HG03521 (cell line): ENCODE results near the gene RBFOX1.

Experiments
- ATAC-seq: cut with Tn5 transposase; IDR thresholded peaks from one replicate; pipeline ENCODE4 v1.9.1; 2021; ENCODE audit warnings: mild to moderate bottlenecking, moderate library complexity; ENCODE audit not compliant: unreplicated experiment

RBFOX1 gene

GRCh38 chr16:7404217-7404616 is 71.6 kb downstream of the RBFOX1 start:
- no peak for ATAC-seq

GRCh38 chr16:7405166-7405565 is 72.5 kb downstream of the RBFOX1 start:
- no peak for ATAC-seq

- ATAC-seq, result no peak
These were observed 76.2 kb downstream of the RBFOX1 start for GRCh38 chr16:7408700-7409365.

DNA sequence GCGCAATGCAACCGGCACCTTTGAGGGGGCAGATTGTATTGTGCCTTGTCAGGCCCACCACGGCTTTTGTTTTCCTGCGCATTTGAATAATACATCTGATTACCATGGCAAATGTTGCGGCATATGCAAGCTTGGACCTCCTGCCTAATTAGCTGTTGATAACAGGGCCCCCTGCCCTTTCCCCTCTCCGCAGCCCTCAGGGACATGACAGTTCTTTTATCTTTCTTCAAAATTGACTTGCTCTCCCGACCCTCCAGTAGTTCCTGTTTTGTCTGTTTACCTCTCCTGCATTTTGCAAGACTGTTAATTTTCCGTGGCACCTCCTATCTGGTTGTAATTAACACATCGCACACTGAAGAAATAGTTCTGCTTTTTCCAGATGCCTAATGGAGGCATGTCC is 86.8 kb downstream of the RBFOX1 start:
- ATAC-seq, result no peak

GRCh38 chr16:7420079-7420478 is 87.4 kb downstream of the RBFOX1 start:
- ATAC-seq, result no peak

DNA sequence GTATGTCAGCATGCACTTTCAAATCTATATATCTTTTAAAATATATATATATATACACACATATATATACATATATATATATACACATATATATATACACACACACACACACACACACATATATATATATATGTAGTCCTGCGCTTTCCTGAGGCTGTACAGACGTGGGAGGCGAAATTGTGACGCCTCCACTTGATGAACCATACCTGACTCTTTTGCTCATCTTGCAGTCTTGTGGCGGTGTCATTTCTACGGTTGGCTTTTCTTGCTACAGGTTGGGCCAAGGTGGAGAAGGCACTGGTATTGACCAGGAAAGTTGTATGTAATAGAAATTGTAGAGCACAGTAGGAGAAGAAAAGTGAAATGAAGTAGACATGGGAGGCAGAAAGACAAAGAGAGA is 88.2 kb downstream of the RBFOX1 start:
- ATAC-seq, result no peak

DNA sequence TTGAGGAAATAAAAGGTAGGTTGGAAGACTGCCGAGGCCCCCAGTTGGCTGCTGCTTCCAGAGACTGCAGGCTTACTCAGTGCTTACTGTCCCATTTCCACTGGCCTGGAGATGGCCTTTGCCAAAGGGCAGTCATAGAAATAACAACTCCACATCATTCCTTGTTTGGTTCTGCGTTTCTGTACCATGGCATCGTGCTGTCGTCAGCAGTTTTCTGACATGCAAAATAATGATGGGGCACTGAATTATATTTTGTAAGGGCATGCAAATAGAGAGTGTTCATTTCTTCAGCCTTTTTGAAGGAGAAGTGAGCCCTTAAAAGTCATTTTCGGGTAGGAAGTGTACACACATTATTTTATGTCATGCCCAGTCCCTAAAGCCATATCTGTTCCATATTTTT is 88.9 kb downstream of the RBFOX1 start:
- ATAC-seq, result no peak

- no peak for ATAC-seq
These were observed 89.6 kb downstream of the RBFOX1 start for GRCh38 chr16:7422036-7422888.

DNA sequence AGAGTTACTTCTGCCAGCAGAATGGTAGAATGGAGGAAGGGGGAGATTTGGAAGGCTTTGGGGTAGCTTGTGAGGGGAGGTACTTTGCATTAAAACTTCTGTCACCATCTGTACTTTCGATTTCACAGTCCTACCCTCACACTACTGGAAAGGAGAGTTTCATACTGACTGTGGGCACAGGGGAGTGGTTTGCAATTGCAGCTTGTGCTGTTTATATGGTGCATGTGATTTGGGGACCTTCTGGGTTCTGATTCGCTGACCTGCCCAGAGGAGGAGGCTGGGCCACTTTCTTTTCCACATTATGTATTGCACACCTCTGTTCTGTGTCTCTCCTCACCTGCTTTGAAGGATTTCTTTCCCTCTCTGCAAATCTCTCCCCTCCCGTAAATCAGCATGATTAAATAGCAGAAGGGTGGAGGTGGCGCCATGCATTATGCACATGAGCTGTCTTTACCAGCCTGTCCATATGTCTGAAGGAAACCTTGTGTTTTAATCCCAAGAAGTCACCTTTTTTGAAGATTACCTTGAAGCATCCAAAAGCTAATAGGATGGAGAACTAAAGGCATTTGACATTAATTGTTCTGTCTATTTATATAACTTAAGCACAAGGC is 90.9 kb downstream of the RBFOX1 start:
- ATAC-seq, result no peak

- ATAC-seq, result no peak
These were observed 93.5 kb downstream of the RBFOX1 start for GRCh38 chr16:7426161-7426560.

GRCh38 chr16:7431723-7432122 is 99.1 kb downstream of the RBFOX1 start:
- no peak for ATAC-seq

DNA sequence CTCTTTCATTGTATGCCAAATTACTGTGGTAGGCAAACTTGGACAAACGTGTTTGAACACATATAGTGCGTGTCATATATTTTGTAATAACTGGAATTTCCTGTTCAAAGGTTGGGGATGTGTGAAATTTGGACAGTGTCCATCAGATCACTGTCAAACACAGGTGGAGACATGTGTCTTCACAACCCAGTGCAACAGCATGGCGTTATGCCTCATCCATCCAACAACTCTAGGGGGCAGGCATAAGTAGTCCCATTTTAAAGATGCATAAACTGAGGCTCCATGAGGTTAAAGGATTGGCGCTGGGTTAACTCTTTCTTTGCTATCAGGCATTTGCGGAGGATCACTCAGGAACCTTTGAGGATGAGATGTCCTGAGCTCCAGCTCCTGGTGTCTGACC is 103.7 kb downstream of the RBFOX1 start:
- ATAC-seq, result no peak

- ATAC-seq, result no peak
These were observed 104.6 kb downstream of the RBFOX1 start for GRCh38 chr16:7437135-7437804.

GRCh38 chr16:7437843-7438242 is 105.2 kb downstream of the RBFOX1 start:
- ATAC-seq, result no peak

DNA sequence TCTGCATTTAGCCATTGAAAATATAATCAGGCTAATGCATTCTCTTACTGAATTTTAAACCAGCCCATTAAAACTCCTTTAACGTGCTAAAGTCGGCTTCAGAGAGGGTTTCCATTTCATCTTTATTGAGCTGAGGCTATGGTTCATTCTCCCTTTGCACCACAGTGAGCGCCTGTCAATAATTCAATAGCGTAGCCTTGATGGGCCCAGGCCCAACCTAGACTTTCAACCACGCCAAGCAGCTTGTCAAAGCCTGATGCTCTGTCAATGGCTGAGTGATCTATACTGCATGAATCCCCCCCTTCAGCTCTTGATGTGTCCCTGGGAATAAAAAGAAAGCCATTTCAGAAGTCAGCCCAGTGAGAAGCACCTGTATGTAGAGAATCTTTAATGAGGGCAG is 106.0 kb downstream of the RBFOX1 start:
- no peak for ATAC-seq

- no peak for ATAC-seq
These were observed 106.9 kb downstream of the RBFOX1 start for GRCh38 chr16:7439518-7439917.

- ATAC-seq, result no peak
These were observed 108.3 kb downstream of the RBFOX1 start for GRCh38 chr16:7440886-7441400.

DNA sequence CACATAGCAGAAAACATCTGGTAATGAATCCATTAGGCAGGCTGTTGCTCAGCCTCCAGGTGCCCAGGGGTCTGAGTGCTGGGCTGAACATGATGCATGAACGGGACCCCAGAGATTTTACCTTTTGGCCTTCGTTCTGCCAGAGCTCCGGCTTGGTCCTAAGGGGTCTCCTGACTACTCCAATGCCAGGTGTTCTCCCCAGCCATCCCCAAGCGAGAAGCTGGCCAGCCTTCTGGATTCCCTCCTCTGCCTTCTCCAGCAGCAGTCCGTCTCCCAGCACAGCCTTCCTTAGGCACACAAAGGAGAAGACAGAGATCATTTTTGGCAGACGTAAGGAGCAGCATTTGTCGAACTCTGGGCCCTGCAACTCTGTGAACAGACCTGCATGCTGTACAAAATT is 109.4 kb downstream of the RBFOX1 start:
- ATAC-seq, result no peak

DNA sequence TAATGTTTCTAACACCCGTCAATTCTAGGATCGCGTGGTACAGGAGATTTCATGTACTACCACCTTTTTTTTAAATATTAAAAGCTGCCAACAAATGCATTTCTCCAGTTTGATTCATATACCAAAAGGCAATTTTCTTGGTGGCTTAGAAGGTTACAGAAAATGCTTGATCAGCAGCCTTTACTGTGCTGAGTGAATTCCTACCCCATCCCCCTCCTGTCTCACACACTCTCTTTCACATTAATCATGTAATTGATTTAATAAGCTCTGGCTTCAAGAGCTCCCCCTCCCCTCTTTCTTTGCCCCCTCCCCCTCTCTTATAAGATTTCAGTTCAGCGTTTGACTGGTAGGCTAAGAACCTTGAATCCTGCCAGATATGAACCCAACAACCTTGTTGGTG is 110.5 kb downstream of the RBFOX1 start:
- ATAC-seq, result no peak

DNA sequence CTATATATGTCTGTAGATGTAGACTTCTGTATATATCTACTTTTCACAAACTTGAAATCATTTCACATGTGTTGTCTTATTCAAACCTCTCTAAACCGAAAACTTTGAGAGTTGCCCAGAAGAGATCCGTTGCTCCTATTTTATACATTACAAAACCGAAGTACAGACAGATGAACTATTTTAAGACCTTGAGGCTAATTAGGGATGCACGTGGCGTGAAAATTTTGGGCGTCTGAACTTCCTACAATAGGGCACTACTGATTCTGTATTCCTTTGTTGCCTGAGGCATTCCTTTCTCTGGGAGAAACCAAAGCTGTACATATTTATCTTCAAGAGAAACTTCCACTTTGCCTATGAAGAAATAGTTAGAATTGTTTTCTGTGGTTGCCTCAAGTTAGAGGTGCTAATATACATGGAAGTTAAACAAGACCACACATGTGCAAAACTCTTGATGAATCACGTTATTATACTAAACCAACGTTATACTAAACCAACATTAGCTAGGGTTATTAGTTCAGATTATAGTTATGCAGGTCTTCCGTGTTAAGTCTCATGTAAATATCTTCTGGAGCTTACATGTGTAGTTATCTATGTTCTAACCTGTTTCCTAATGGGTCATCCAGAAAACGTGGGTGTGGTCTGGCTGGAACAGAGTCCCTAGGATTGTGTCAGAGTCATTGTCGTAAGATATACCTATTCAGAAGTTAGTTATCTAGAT is 111.2 kb downstream of the RBFOX1 start:
- ATAC-seq, result no peak

- ATAC-seq, result no peak
These were observed 116.7 kb downstream of the RBFOX1 start for GRCh38 chr16:7449306-7449705.
